H1 (cell line): ENCODE results near the gene KMT5B. TPM values are rescaled to one million over a fixed set of nuclear protein-coding genes. Genes with fewer than 3 reads are reported as not detected.

ENCODE experiments used
- CTCF ChIA-PET: fragments of 300-600 bp; sonication (Branson Sonifier 250); formaldehyde crosslinking; loops from one replicate; lab custom pipeline; 2021; ENCODE audit not compliant: partially characterized antibody; lab: Charles Lee
- POLR2A ChIA-PET: fragments of 300-600 bp; sonication (Branson Sonifier 250); formaldehyde crosslinking; loops from one replicate; lab custom pipeline; 2021; ENCODE audit warnings: inconsistent platforms; ENCODE audit not compliant: partially characterized antibody; lab: Charles Lee
- DNase-seq, 2 experiments: peaks; one replicate each; pipeline versions ENCODE4 v3.0.0 to v3.0.0-alpha.2; 2010 to 2022; ENCODE audit warnings: low spot score in 2 of 2, low read depth in 1 of 2, mixed read lengths in 1 of 2
- FAIRE-seq: peaks from 2 replicates; lab custom pipeline; 2011; peaks lifted over from hg19 to GRCh38; lab: Jason Lieb, UNC
- H2AFZ ChIP-seq: 2 replicates; pipeline ENCODE4 v1.8.1; 2012; ENCODE audit warnings: low read length, inconsistent platforms
- H2AK5ac ChIP-seq: 2 replicates; pipeline ENCODE4 v1.6.1; 2013; ENCODE audit warnings: low read depth, low read length
- H2BK120ac ChIP-seq: replicated peaks from 2 replicates; pipeline ENCODE3; 2013; ENCODE audit warnings: low read depth, low read length, inconsistent platforms
- H2BK12ac ChIP-seq: 2 replicates; pipeline ENCODE4 v1.6.1; 2013; ENCODE audit warnings: low read depth, low read length
- H2BK15ac ChIP-seq: 2 replicates; pipeline ENCODE4 v1.6.1; 2013; ENCODE audit warnings: low read length
- H2BK20ac ChIP-seq: 2 replicates; pipeline ENCODE4 v1.6.1; 2013; ENCODE audit warnings: low read length
- H2BK5ac ChIP-seq: 2 replicates; pipeline ENCODE4 v1.6.1; 2013; ENCODE audit warnings: low read depth, low read length
- H3K14ac ChIP-seq: 2 replicates; pipeline ENCODE4 v1.6.1; 2013; ENCODE audit warnings: inconsistent platforms; ENCODE audit not compliant: insufficient read length
- H3K18ac ChIP-seq: 2 replicates; pipeline ENCODE4 v1.6.1; 2013; ENCODE audit warnings: low read length; ENCODE audit errors: extremely low read depth
- H3K23ac ChIP-seq: 2 replicates; pipeline ENCODE4 v1.6.1; 2013; ENCODE audit warnings: inconsistent platforms; ENCODE audit not compliant: insufficient read length
- H3K23me2 ChIP-seq: 2 replicates; pipeline ENCODE4 v1.6.1; 2013; ENCODE audit warnings: low read depth, low read length
- H3K27ac ChIP-seq: 2 replicates; pipeline ENCODE4 v1.6.1; 2011; ENCODE audit warnings: low read depth, low read length, inconsistent platforms
- H3K27me3 ChIP-seq, 4 experiments: replicated peaks in 1 of 4; 1 replicate in 1 of 4; 2 replicates in 3 of 4; pipeline versions ENCODE4 v1.6.1 to v1.8.1; 2011 to 2013; ENCODE audit warnings: low read length in 3 of 4, mild to moderate bottlenecking in 3 of 4, inconsistent platforms in 2 of 4, mixed read lengths in 2 of 4, moderate library complexity in 1 of 4; ENCODE audit not compliant: control insufficient read depth in 3 of 4, insufficient read depth in 3 of 4; ENCODE audit errors: extremely low read depth in 1 of 4
- H3K36me3 ChIP-seq, 4 experiments: 2 replicates each; pipeline versions ENCODE4 v1.6.1 to v1.8.1; 2011 to 2013; ENCODE audit warnings: mild to moderate bottlenecking in 4 of 4, low read length in 3 of 4, moderate library complexity in 2 of 4, control low read depth in 1 of 4, inconsistent platforms in 1 of 4; ENCODE audit not compliant: insufficient read depth in 4 of 4, control insufficient read depth in 2 of 4
- H3K4ac ChIP-seq: replicated peaks from 2 replicates; pipeline ENCODE3; 2013; ENCODE audit warnings: low read length, low read depth, mixed read lengths, inconsistent platforms; ENCODE audit not compliant: insufficient read length
- H3K4me1 ChIP-seq, 4 experiments: replicated peaks in 1 of 4; 1 replicate in 1 of 4; 2 replicates in 3 of 4; pipeline versions ENCODE4 v1.6.1 to v1.8.1; 2011 to 2013; ENCODE audit warnings: low read length in 3 of 4, inconsistent platforms in 2 of 4, mixed read lengths in 1 of 4; ENCODE audit not compliant: insufficient read depth in 4 of 4, control insufficient read depth in 3 of 4
- H3K4me2 ChIP-seq, 2 experiments: 2 replicates each; pipeline versions ENCODE4 v1.6.1 to v1.8.1; 2011 to 2013; ENCODE audit warnings: low read depth in 2 of 2, low read length in 2 of 2, control low read depth in 1 of 2, inconsistent platforms in 1 of 2, mild to moderate bottlenecking in 1 of 2; ENCODE audit not compliant: insufficient read depth in 1 of 2
- H3K4me3 ChIP-seq, 4 experiments: fragments of 200-600, 300-600 bp in 1 of 4; sonication (generic), shearing (Covaris generic), sonication (Bioruptor Twin) in 1 of 4; 2 replicates each; pipeline versions ENCODE4 v1.5.1 to v1.8.1; 2011 to 2016; ENCODE audit warnings: low read length in 4 of 4, low read depth in 3 of 4, control low read depth in 2 of 4, inconsistent platforms in 2 of 4, mild to moderate bottlenecking in 2 of 4, mixed read lengths in 1 of 4, moderate library complexity in 1 of 4; ENCODE audit not compliant: insufficient read depth in 2 of 4; ENCODE audit errors: extremely low read depth in 1 of 4
- H3K56ac ChIP-seq: replicated peaks from 2 replicates; pipeline ENCODE3; 2013; ENCODE audit warnings: low read depth, mild to moderate bottlenecking, mixed read lengths, low read length, inconsistent platforms; ENCODE audit not compliant: insufficient read length
- H3K79me1 ChIP-seq: 2 replicates; pipeline ENCODE4 v1.6.1; 2013; ENCODE audit warnings: low read depth, low read length, control low read depth
- H3K79me2 ChIP-seq, 2 experiments: 2 replicates each; pipeline versions ENCODE4 v1.6.1 to v1.8.1; 2012 to 2013; ENCODE audit warnings: low read length in 2 of 2, mild to moderate bottlenecking in 2 of 2, inconsistent platforms in 1 of 2; ENCODE audit not compliant: insufficient read depth in 2 of 2, control insufficient read depth in 1 of 2
- H3K9ac ChIP-seq, 4 experiments: replicated peaks in 1 of 4; 1 replicate in 1 of 4; 2 replicates in 3 of 4; pipeline versions ENCODE4 v1.6.1 to v1.8.1; 2011 to 2013; ENCODE audit warnings: low read depth in 3 of 4, low read length in 3 of 4, control low read depth in 2 of 4, mild to moderate bottlenecking in 2 of 4, moderate library complexity in 2 of 4, inconsistent platforms in 1 of 4; ENCODE audit errors: extremely low read depth in 1 of 4
- H3K9me3 ChIP-seq, 2 experiments: 2 replicates each; pipeline versions ENCODE4 v1.6.1 to v1.8.1; 2012 to 2013; ENCODE audit warnings: mild to moderate bottlenecking in 2 of 2, moderate library complexity in 2 of 2, control low read depth in 1 of 2, inconsistent platforms in 1 of 2, low read depth in 1 of 2, low read length in 1 of 2, mixed read lengths in 1 of 2; ENCODE audit not compliant: insufficient read depth in 2 of 2
- H4K20me1 ChIP-seq, 2 experiments: replicated peaks in 1 of 2; 2 replicates each; pipeline versions ENCODE3 to v1.8.1; 2011 to 2013; ENCODE audit warnings: inconsistent platforms in 2 of 2, low read length in 2 of 2, mild to moderate bottlenecking in 1 of 2; ENCODE audit not compliant: insufficient read depth in 2 of 2, control insufficient read depth in 1 of 2
- H4K5ac ChIP-seq: 2 replicates; pipeline ENCODE4 v1.6.1; 2013; ENCODE audit warnings: low read length, low read depth, mixed read lengths, inconsistent platforms; ENCODE audit not compliant: insufficient read length
- H4K8ac ChIP-seq: 2 replicates; pipeline ENCODE4 v1.8.0; 2013; ENCODE audit warnings: mild to moderate bottlenecking, moderate library complexity, low read length, inconsistent platforms; ENCODE audit not compliant: insufficient read depth; ENCODE audit errors: extremely low read depth
- H4K91ac ChIP-seq: replicated peaks from 2 replicates; pipeline ENCODE3; 2013; ENCODE audit warnings: low read length, mixed read lengths, inconsistent platforms; ENCODE audit not compliant: insufficient read length
- WGBS, 2 experiments: shearing (Covaris generic) in 1 of 2; methylation state at CpG; one replicate each; pipeline versions ENCODE4 v1.1.6 to v1.1.7; 2013 to 2015; ENCODE audit warnings: low lambda C conversion rate in 2 of 2, mixed read lengths in 2 of 2, inconsistent platforms in 1 of 2, low coverage in 1 of 2, missing lambda C conversion rate in 1 of 2; ENCODE audit not compliant: insufficient replicate concordance in 2 of 2, insufficient coverage in 1 of 2, insufficient read length in 1 of 2; ENCODE audit errors: extremely low coverage in 1 of 2, missing lambda C conversion rate in 1 of 2; 5-methylcytosine and 5-hydroxymethylcytosine counted together
- polyA plus RNA-seq, 7 experiments: library from polyadenylated mRNA; depleted of rRNA in 3 of 7; stranded (reverse) in 5 of 7; unstranded in 2 of 7; fragments of >200 nt in 5 of 7; fragments of 200-250 nt in 2 of 7; gene quantifications; 1 replicate in 5 of 7; 2 replicates in 1 of 7; 4 replicates in 1 of 7; pipeline versions ENCODE4 v1.2.1 to v1.2.3, GENCODE V29; 2011 to 2013; ENCODE audit warnings: missing spikeins in 2 of 7, mixed read lengths in 2 of 7
- total RNA-seq: library from RNA; stranded (reverse); fragmentation: NEBNext Ultra II Directional; extraction: Animal tissue kit (Norgen Biotek cat#: 25700); gene quantifications from 2 replicates; pipeline ENCODE4 v1.2.1, GENCODE V29; 2021

The KMT5B gene
- total and polyA plus RNA-seq, 2 of the 8 experiments (the other 6 are each of a cell fraction or from before 2014, with no cell fraction given): 11.0 to 40.8 TPM

DNA sequence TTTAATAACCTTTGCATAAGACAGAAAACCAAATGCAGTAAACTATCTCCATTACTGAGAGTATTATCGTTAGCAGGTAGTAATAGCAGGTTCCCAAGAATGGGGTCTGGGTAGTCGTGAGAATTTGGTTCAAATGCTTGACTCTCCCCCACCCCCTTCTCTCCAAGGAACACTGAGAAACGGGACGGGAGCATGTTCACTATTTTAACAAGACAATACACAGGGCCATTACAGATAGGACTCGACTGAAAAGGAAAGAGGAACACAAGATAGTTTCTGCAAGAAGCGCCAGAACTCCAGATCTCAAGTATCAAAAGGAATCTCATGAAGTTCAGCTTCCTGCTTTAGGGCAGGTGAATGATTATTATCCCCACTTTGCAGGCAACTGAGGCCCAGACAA, 27.0 kb downstream of the KMT5B start:
- no peak overlapping the region for H2BK12ac ChIP-seq
- no peaks in the 10 kb centered on the region for H3K23me2 ChIP-seq
- H3K27me3 ChIP-seq: no peaks in the 10 kb centered on the region
- no peaks in the 10 kb centered on the region; the same call in 1 of the 2 replicates for H3K79me1 ChIP-seq
- H3K79me2 ChIP-seq: peaks cover 0 to 37% of the 10 kb centered on the region in 2 experiments; a peak in 3 of 4 replicates
- no peak overlapping the region for H3K9ac ChIP-seq
- H4K20me1 ChIP-seq: peaks cover 2 to 3% of the 10 kb centered on the region in 2 experiments
- no peak overlapping the region for H3K56ac ChIP-seq
- peaks cover 2 to 15% (median 9%) of the 10 kb centered on the region in 4 experiments; a peak in 4 of 8 replicates for H3K36me3 ChIP-seq
- no peak overlapping the region for H2AK5ac ChIP-seq
- no peak overlapping the region for H4K5ac ChIP-seq
- H4K91ac ChIP-seq: no peak overlapping the region
- H3K4me2 ChIP-seq: peak overlapping the region; percentile 43 to 51; a peak in 3 of 4 replicates
- peak overlapping the region in 1 of 4 experiments; percentile 23; a peak in 1 of 8 replicates for H3K4me3 ChIP-seq
- peaks cover 0 to 7% (median 5%) of the 10 kb centered on the region in 4 experiments; a peak in 3 of 7 replicates for H3K4me1 ChIP-seq
- no peak overlapping the region for H2AFZ ChIP-seq
- no peak overlapping the region for H4K8ac ChIP-seq
- ChIA-PET CTCF (interaction anchor here (0.5 to 1.0 kb wide), 2 partner anchors 23 to 72 kb away, joined by 3 read pairs; no protein-coding TSS in a partner anchor), POLR2A (interaction anchor here (1.2 to 2.7 kb wide), 3 partner anchors 9 to 19 kb away, joined by 3 to 7 read pairs (median 5); no protein-coding TSS in a partner anchor)
- no peak overlapping the region for H3K23ac ChIP-seq
- no peak overlapping the region for H2BK15ac ChIP-seq
- H3K18ac ChIP-seq: no peak overlapping the region
- no peaks in the 10 kb centered on the region for H3K9me3 ChIP-seq
- H3K4ac ChIP-seq: no peak overlapping the region
- H3K27ac ChIP-seq: no peak overlapping the region
- H3K14ac ChIP-seq: no peak overlapping the region
- DNase-seq (no peak), FAIRE-seq (peak; percentile 19)
- H2BK5ac ChIP-seq: no peak overlapping the region
- H2BK120ac ChIP-seq: no peak overlapping the region
- H2BK20ac ChIP-seq: no peak overlapping the region
- 55% methylated on average over 6 of the region's 6 CpGs; no CpG with 5 or more reads in 1 of the 2 experiments for WGBS, 2 experiments
